Keratinocyte (primary cell): ENCODE results near the gene ZEB2. TPM values are rescaled to one million over a fixed set of nuclear protein-coding genes. Genes with fewer than 3 reads are reported as not detected.

Source experiments
- DNase-seq: peaks from one replicate; pipeline ENCODE4 v3.0.0-alpha.2; 2011; ENCODE audit warnings: low read depth, missing footprints, low spot score
- FAIRE-seq: peaks from 2 replicates; lab custom pipeline; 2011; peaks lifted over from hg19 to GRCh38; lab: Jason Lieb, UNC
- H2AFZ ChIP-seq: 2 replicates; pipeline ENCODE4 v1.6.0; 2012; ENCODE audit warnings: low read length, control low read depth, inconsistent platforms; ENCODE audit not compliant: control insufficient read depth
- H3K27ac ChIP-seq: 2 replicates; pipeline ENCODE4 v1.5.1; 2011; ENCODE audit warnings: low read length; ENCODE audit not compliant: control insufficient read depth, insufficient read depth
- H3K27me3 ChIP-seq: 3 replicates; pipeline ENCODE4 v1.6.0; 2011; ENCODE audit warnings: low read length; ENCODE audit not compliant: control insufficient read depth, insufficient read depth; ENCODE audit errors: extremely low read depth
- H3K36me3 ChIP-seq, 2 experiments: 2 replicates in 1 of 2; 3 replicates in 1 of 2; pipeline ENCODE4 v1.5.1; 2011; ENCODE audit warnings: low read length in 2 of 2, mild to moderate bottlenecking in 1 of 2; ENCODE audit not compliant: control insufficient read depth in 2 of 2, insufficient read depth in 2 of 2; ENCODE audit errors: extremely low read depth in 1 of 2
- H3K4me1 ChIP-seq: 3 replicates; pipeline ENCODE4 v1.5.1; 2011; ENCODE audit warnings: low read length; ENCODE audit not compliant: control insufficient read depth, insufficient read depth; ENCODE audit errors: extremely low read depth
- H3K4me2 ChIP-seq: 3 replicates; pipeline ENCODE4 v1.6.0; 2011; ENCODE audit warnings: low read depth, low read length; ENCODE audit not compliant: control insufficient read depth, insufficient read depth; ENCODE audit errors: extremely low read depth
- H3K4me3 ChIP-seq, 3 experiments: fragments of 200-600 bp in 1 of 3; sonication (generic) in 1 of 3; 2 replicates in 2 of 3; 3 replicates in 1 of 3; pipeline ENCODE4 v1.5.1; 2011 to 2016; ENCODE audit warnings: low read length in 3 of 3, mild to moderate bottlenecking in 3 of 3, control low read depth in 2 of 3, inconsistent platforms in 1 of 3, low read depth in 1 of 3, mixed read lengths in 1 of 3, mixed run types in 1 of 3, moderate library complexity in 1 of 3; ENCODE audit not compliant: control insufficient read depth in 2 of 3, insufficient read depth in 2 of 3; ENCODE audit errors: extremely low read depth in 1 of 3
- H3K79me2 ChIP-seq: 2 replicates; pipeline ENCODE4 v1.6.0; 2012; ENCODE audit warnings: low read length; ENCODE audit not compliant: control insufficient read depth, insufficient read depth
- H3K9ac ChIP-seq: 3 replicates; pipeline ENCODE4 v1.6.0; 2011; ENCODE audit warnings: low read length; ENCODE audit not compliant: control insufficient read depth, insufficient read depth; ENCODE audit errors: extremely low read depth
- H3K9me1 ChIP-seq: 3 replicates; pipeline ENCODE4 v1.6.0; 2011; ENCODE audit warnings: low read length; ENCODE audit not compliant: control insufficient read depth, insufficient read depth; ENCODE audit errors: extremely low read depth
- H3K9me3 ChIP-seq: 2 replicates; pipeline ENCODE4 v1.5.1; 2012; ENCODE audit warnings: low read depth, low read length; ENCODE audit not compliant: control insufficient read depth
- H4K20me1 ChIP-seq: 3 replicates; pipeline ENCODE4 v1.6.0; 2011; ENCODE audit warnings: low read length; ENCODE audit not compliant: control insufficient read depth, insufficient read depth; ENCODE audit errors: extremely low read depth
- CTCF ChIP-seq, 3 experiments: IDR thresholded peaks in 1 of 3; conservative IDR thresholded peaks in 1 of 3; optimal IDR thresholded peaks in 1 of 3; 2 replicates in 2 of 3; 3 replicates in 1 of 3; pipeline versions ENCODE3 to v1.5.1; 2011; ENCODE audit warnings: low read length in 3 of 3, mild to moderate bottlenecking in 3 of 3, moderate library complexity in 2 of 3, control low read depth in 1 of 3, inconsistent platforms in 1 of 3; ENCODE audit not compliant: insufficient read depth in 2 of 3; ENCODE audit errors: extremely low read depth in 1 of 3
- EZH2 ChIP-seq: IDR thresholded peaks from one replicate; pipeline ENCODE4 v1.6.1; 2012; ENCODE audit warnings: inconsistent platforms, mild to moderate bottlenecking, low read length, moderate library complexity
- dilution Hi-C: fragments of 300-500 bp; cut with MboI; formaldehyde crosslinking; loops from one replicate; pipeline ENCODE4 v1.7.0; 2020; ENCODE audit warnings: low sequenced_read_pairs; ENCODE audit not compliant: extremely low pct_ligation_motif_present
- polyA plus RNA-seq, 5 experiments: library from polyadenylated mRNA; depleted of rRNA in 3 of 5; stranded (reverse) in 3 of 5; stranded (forward) in 1 of 5; unstranded in 1 of 5; fragments of >200 nt; gene quantifications; 1 replicate in 1 of 5; 2 replicates in 3 of 5; 3 replicates in 1 of 5; pipeline versions ENCODE4 v1.2.1 to v1.2.3, GENCODE V29; 2011 to 2012; ENCODE audit warnings: missing spikeins in 2 of 5, low read depth in 1 of 5, low replicate concordance in 1 of 5

ZEB2 gene
- polyA plus RNA-seq, 1 donor (not counting 4 experiments of a cell fraction or from before 2014, with no cell fraction given), result 0.12 TPM

- H3K27me3 ChIP-seq, result peaks cover 86% of the 10 kb centered on the region
- no peak for DNase-seq
- H3K9ac ChIP-seq, result no peak overlapping the region
- no peaks in the 10 kb centered on the region for H3K9me1 ChIP-seq
- no peak overlapping the region for H2AFZ ChIP-seq
- no peak for FAIRE-seq
- peaks cover 2% of the 10 kb centered on the region for H4K20me1 ChIP-seq
- no peak overlapping the region for H3K27ac ChIP-seq
- H3K9me3 ChIP-seq, result no peaks in the 10 kb centered on the region
- H3K4me1 ChIP-seq, result peaks cover 5% of the 10 kb centered on the region
- dilution Hi-C loops, result no loop called here
- no peaks in the 10 kb centered on the region for H3K79me2 ChIP-seq
- no peak overlapping the region for H3K4me2 ChIP-seq
- TF ChIP-seq CTCF (optimal IDR thresholded peaks at IDR 0.05 in 1 of 3, IDR thresholded peaks at IDR 0.05 in 1 of 3, conservative IDR thresholded peaks at IDR 0.05 in 1 of 3; ENCODE audit: extremely low read depth in 1 of 3, insufficient read depth in 2 of 3, low read length in 3 of 3), result no peak
- peak; percentile 46 for TF ChIP-seq EZH2
- no peak overlapping the region for H3K4me3 ChIP-seq
- no peaks in the 10 kb centered on the region for H3K36me3 ChIP-seq
Observed at GRCh38 chr2:144520756-144521487, 1.0 kb upstream of the ZEB2 start.

- no peak for FAIRE-seq
- H3K4me2 ChIP-seq, result no peak overlapping the region
Observed at GRCh38 chr2:144519597-144519933, 354 bp downstream of the ZEB2 start.

More at GRCh38 chr2:144519597-144519933, 354 bp downstream of the ZEB2 start:
- Histone ChIP-seq H4K20me1 (peaks cover 2% of the 10 kb centered on the region), H3K9ac (no peak overlapping the region), H3K27me3 (peaks cover 91% of the 10 kb centered on the region), H3K4me3 (no peak overlapping the region), H3K79me2 (no peaks in the 10 kb centered on the region), H3K36me3 (no peaks in the 10 kb centered on the region), H3K27ac (no peak overlapping the region), H2AFZ (no peak overlapping the region), H3K9me3 (no peaks in the 10 kb centered on the region), H3K9me1 (no peaks in the 10 kb centered on the region), H3K4me1 (peaks cover 5% of the 10 kb centered on the region)
- dilution Hi-C loops, result no loop called here
- TF ChIP-seq EZH2, result peak; percentile 79
- TF ChIP-seq CTCF (optimal IDR thresholded peaks at IDR 0.05 in 1 of 3, IDR thresholded peaks at IDR 0.05 in 1 of 3, conservative IDR thresholded peaks at IDR 0.05 in 1 of 3; ENCODE audit: extremely low read depth in 1 of 3, insufficient read depth in 2 of 3, low read length in 3 of 3), result no peak
- no peak for DNase-seq
